ENCODE data around the gene MYO18A.

- TF ChIP-seq EZH2 (IDR thresholded peaks at IDR 0.05; ENCODE audit: borderline replicate concordance) (no peak), CTCF (IDR thresholded peaks at IDR 0.05; ENCODE audit: poor library complexity) (no peak)
These were observed 17.9 kb downstream of the MYO18A start for GRCh38 chr17:29162082-29162908.
